SK-N-SH treated with all-trans-retinoic acid at 6 μM for 48 hours (cell line): ENCODE measurements around the gene MAPK14.

Experiments used
- ATAC-seq: fragments of 200-7000 bp; cut with Tn5 transposase; 3 replicates; pipeline ENCODE4 v1.9.1; 2020; ENCODE audit warnings: mild to moderate bottlenecking, moderate library complexity
- ARNTL ChIP-seq: fragments of 450-650 bp; formaldehyde crosslinking; IDR thresholded peaks from 2 replicates; pipeline ENCODE4 v1.5.0; 2020; ENCODE audit warnings: low read depth, mild to moderate bottlenecking, moderate library complexity, borderline replicate concordance
- CSDC2 ChIP-seq: fragments of 250-450 bp; sonication (Bioruptor Pico); IDR thresholded peaks from 2 replicates; pipeline ENCODE4 v1.5.0; 2020; ENCODE audit warnings: mild to moderate bottlenecking, moderate library complexity
- GLIS3 ChIP-seq: fragments of 250-450 bp; sonication (Bioruptor Pico); IDR thresholded peaks from 2 replicates; pipeline ENCODE4 v1.5.0; 2020; ENCODE audit warnings: mild to moderate bottlenecking, moderate library complexity
- ISL1 ChIP-seq: fragments of 250-450 bp; sonication (Bioruptor Pico); IDR thresholded peaks from 2 replicates; pipeline ENCODE4 v2.1.2; 2022; ENCODE audit warnings: mild to moderate bottlenecking, moderate library complexity
- OSR1 ChIP-seq: fragments of 250-450 bp; sonication (Bioruptor Pico); IDR thresholded peaks from 2 replicates; pipeline ENCODE4 v1.8.0; 2022; ENCODE audit warnings: moderate library complexity, mild to moderate bottlenecking, inconsistent platforms
- RARB ChIP-seq: fragments of 250-450 bp; sonication (Bioruptor Pico); IDR thresholded peaks from 2 replicates; pipeline ENCODE4 v1.8.0; 2021; ENCODE audit warnings: mild to moderate bottlenecking, moderate library complexity
- TCF4 ChIP-seq: fragments of 250-450 bp; sonication (Bioruptor Pico); IDR thresholded peaks from 2 replicates; pipeline ENCODE4 v1.8.0; 2021; ENCODE audit warnings: mild to moderate bottlenecking, moderate library complexity, borderline replicate concordance
- TOX ChIP-seq: fragments of 250-450 bp; sonication (Bioruptor Pico); IDR thresholded peaks from 2 replicates; pipeline ENCODE4 v1.8.0; 2021; ENCODE audit warnings: mild to moderate bottlenecking, moderate library complexity, borderline replicate concordance
- ZFP3 ChIP-seq: fragments of 250-450 bp; sonication (Bioruptor Pico); IDR thresholded peaks from 2 replicates; pipeline ENCODE4 v1.5.0; 2020; ENCODE audit warnings: mild to moderate bottlenecking, moderate library complexity
- ZFP30 ChIP-seq: fragments of 450-650 bp; formaldehyde crosslinking; IDR thresholded peaks from 2 replicates; pipeline ENCODE4 v1.5.0; 2022; ENCODE audit warnings: mild to moderate bottlenecking, moderate library complexity
- ZNF565 ChIP-seq: fragments of 450-650 bp; formaldehyde crosslinking; conservative IDR thresholded peaks from 2 replicates; pipeline ENCODE4 v1.5.0; 2020; ENCODE audit warnings: low read depth, mild to moderate bottlenecking, moderate library complexity
- ZNF70 ChIP-seq: fragments of 450-650 bp; formaldehyde crosslinking; IDR thresholded peaks from 2 replicates; pipeline ENCODE4 v1.5.0; 2020; ENCODE audit warnings: mild to moderate bottlenecking, moderate library complexity
- TF ChIP-seq, protein P1 (sequence below): fragments of 250-450 bp; sonication (Bioruptor Pico); IDR thresholded peaks from 2 replicates; pipeline ENCODE4 v1.5.0; 2020; ENCODE audit warnings: mild to moderate bottlenecking, moderate library complexity
- TF ChIP-seq, protein P2 (sequence below): fragments of 250-450 bp; sonication (Bioruptor Pico); IDR thresholded peaks from 2 replicates; pipeline ENCODE4 v1.5.1; 2021; ENCODE audit warnings: mild to moderate bottlenecking, moderate library complexity
- TF ChIP-seq, protein P3 (sequence below): fragments of 250-450 bp; sonication (Bioruptor Pico); IDR thresholded peaks from 2 replicates; pipeline ENCODE4 v1.5.1; 2020; ENCODE audit warnings: low read depth, mild to moderate bottlenecking, moderate library complexity
- TF ChIP-seq, protein P4 (sequence below): fragments of 250-450 bp; sonication (Bioruptor Pico); IDR thresholded peaks from 2 replicates; pipeline ENCODE4 v1.8.0; 2020; ENCODE audit warnings: mild to moderate bottlenecking, moderate library complexity, borderline replicate concordance
- TF ChIP-seq, protein P5 (sequence below): fragments of 250-450 bp; sonication (Bioruptor Pico); IDR thresholded peaks from 2 replicates; pipeline ENCODE4 v1.8.0; 2021; ENCODE audit warnings: low read depth, mild to moderate bottlenecking, moderate library complexity, borderline replicate concordance

MAPK14 gene

DNA sequence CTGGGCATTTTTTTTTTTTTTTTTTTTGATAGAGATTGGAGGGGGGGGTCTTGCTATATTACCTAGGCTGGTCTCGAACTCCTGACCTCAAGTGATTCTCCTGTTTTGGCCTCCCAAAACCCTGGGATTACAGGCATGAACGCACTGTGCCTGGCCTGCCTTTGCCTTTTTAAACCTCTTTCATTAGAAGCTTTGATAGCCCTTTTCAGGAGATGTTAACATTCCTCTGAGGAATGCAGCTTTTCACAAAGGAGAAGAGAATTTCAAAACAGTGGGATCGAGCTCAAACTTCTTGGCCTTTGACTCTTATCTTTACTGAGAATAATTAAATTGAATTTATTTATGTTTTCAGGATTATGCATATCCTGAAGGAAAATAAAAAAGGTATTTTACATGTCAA lies 34.5 kb upstream of the MAPK14 start:
- ATAC-seq: no peak

DNA sequence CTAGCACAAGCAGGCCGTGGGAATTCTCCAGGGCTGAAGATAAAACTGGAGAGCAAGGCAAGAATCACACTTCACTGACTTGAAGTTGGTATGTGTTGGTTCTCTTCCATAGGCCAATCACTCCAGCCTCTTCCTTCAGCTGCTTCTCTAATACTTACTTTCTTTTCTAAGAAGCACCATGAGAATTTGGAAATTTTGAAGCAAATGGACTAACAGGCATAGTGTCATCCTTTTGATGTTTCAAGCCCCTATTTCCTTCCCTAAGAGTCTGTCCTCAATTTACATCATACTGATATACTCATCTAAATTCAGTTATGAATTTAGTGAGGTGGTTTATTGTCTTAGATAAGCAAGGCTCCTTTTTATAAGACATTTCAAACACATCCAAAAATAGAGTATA lies 27.2 kb upstream of the MAPK14 start:
- TF ChIP-seq, protein P1, sequence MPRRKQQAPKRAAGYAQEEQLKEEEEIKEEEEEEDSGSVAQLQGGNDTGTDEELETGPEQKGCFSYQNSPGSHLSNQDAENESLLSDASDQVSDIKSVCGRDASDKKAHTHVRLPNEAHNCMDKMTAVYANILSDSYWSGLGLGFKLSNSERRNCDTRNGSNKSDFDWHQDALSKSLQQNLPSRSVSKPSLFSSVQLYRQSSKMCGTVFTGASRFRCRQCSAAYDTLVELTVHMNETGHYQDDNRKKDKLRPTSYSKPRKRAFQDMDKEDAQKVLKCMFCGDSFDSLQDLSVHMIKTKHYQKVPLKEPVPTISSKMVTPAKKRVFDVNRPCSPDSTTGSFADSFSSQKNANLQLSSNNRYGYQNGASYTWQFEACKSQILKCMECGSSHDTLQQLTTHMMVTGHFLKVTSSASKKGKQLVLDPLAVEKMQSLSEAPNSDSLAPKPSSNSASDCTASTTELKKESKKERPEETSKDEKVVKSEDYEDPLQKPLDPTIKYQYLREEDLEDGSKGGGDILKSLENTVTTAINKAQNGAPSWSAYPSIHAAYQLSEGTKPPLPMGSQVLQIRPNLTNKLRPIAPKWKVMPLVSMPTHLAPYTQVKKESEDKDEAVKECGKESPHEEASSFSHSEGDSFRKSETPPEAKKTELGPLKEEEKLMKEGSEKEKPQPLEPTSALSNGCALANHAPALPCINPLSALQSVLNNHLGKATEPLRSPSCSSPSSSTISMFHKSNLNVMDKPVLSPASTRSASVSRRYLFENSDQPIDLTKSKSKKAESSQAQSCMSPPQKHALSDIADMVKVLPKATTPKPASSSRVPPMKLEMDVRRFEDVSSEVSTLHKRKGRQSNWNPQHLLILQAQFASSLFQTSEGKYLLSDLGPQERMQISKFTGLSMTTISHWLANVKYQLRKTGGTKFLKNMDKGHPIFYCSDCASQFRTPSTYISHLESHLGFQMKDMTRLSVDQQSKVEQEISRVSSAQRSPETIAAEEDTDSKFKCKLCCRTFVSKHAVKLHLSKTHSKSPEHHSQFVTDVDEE (CRISPR knock-in tag): no peak
- TF ChIP-seq, protein P2, sequence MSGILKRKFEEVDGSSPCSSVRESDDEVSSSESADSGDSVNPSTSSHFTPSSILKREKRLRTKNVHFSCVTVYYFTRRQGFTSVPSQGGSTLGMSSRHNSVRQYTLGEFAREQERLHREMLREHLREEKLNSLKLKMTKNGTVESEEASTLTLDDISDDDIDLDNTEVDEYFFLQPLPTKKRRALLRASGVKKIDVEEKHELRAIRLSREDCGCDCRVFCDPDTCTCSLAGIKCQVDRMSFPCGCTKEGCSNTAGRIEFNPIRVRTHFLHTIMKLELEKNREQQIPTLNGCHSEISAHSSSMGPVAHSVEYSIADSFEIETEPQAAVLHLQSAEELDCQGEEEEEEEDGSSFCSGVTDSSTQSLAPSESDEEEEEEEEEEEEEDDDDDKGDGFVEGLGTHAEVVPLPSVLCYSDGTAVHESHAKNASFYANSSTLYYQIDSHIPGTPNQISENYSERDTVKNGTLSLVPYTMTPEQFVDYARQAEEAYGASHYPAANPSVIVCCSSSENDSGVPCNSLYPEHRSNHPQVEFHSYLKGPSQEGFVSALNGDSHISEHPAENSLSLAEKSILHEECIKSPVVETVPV (CRISPR knock-in tag): no peak
- TF ChIP-seq ARNTL (CRISPR knock-in tag) (no peak), OSR1 (CRISPR knock-in tag) (no peak), TOX (CRISPR knock-in tag) (no peak), ZFP3 (no peak), GLIS3 (CRISPR knock-in tag) (no peak), ISL1 (CRISPR knock-in tag) (no peak), ZNF70 (CRISPR knock-in tag) (no peak), RARB (CRISPR knock-in tag) (no peak), TCF4 (no peak), ZFP30 (CRISPR knock-in tag) (no peak), CSDC2 (CRISPR knock-in tag) (no peak), ZNF565 (CRISPR knock-in tag) (no peak)
- TF ChIP-seq, protein P3, sequence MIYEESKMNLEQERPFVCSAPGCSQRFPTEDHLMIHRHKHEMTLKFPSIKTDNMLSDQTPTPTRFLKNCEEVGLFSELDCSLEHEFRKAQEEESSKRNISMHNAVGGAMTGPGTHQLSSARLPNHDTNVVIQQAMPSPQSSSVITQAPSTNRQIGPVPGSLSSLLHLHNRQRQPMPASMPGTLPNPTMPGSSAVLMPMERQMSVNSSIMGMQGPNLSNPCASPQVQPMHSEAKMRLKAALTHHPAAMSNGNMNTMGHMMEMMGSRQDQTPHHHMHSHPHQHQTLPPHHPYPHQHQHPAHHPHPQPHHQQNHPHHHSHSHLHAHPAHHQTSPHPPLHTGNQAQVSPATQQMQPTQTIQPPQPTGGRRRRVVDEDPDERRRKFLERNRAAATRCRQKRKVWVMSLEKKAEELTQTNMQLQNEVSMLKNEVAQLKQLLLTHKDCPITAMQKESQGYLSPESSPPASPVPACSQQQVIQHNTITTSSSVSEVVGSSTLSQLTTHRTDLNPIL (CRISPR knock-in tag): no peak
- TF ChIP-seq, protein P4, sequence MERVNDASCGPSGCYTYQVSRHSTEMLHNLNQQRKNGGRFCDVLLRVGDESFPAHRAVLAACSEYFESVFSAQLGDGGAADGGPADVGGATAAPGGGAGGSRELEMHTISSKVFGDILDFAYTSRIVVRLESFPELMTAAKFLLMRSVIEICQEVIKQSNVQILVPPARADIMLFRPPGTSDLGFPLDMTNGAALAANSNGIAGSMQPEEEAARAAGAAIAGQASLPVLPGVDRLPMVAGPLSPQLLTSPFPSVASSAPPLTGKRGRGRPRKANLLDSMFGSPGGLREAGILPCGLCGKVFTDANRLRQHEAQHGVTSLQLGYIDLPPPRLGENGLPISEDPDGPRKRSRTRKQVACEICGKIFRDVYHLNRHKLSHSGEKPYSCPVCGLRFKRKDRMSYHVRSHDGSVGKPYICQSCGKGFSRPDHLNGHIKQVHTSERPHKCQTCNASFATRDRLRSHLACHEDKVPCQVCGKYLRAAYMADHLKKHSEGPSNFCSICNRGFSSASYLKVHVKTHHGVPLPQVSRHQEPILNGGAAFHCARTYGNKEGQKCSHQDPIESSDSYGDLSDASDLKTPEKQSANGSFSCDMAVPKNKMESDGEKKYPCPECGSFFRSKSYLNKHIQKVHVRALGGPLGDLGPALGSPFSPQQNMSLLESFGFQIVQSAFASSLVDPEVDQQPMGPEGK (CRISPR knock-in tag): no peak
- TF ChIP-seq, protein P5, sequence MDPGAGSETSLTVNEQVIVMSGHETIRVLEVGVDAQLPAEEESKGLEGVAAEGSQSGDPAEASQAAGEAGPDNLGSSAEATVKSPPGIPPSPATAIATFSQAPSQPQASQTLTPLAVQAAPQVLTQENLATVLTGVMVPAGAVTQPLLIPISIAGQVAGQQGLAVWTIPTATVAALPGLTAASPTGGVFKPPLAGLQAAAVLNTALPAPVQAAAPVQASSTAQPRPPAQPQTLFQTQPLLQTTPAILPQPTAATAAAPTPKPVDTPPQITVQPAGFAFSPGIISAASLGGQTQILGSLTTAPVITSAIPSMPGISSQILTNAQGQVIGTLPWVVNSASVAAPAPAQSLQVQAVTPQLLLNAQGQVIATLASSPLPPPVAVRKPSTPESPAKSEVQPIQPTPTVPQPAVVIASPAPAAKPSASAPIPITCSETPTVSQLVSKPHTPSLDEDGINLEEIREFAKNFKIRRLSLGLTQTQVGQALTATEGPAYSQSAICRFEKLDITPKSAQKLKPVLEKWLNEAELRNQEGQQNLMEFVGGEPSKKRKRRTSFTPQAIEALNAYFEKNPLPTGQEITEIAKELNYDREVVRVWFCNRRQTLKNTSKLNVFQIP (CRISPR knock-in tag): no peak
- ATAC-seq: no peak

More for the DNA sequence above, 34.5 kb upstream of the MAPK14 start:
- TF ChIP-seq ZNF70 (CRISPR knock-in tag) (no peak), ZNF565 (CRISPR knock-in tag) (no peak), OSR1 (CRISPR knock-in tag) (no peak)

DNA sequence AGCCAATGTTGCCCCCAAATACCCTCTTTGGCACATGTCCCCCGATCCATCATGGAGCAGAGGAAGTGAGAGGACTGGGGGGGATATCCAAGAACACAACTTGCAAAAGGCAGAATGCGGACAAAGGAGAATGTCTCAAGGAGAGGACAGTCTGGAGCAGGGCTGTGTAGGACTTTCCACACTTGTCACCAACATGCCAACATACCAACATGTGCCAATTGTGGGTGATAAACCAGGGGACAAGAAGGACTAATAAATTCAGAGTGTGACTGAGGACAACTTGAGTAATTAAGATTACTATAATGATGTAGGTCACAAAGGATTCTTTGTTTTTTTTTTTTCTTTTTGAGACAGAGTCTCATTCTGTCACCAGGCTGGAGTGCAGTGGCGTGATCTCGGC lies 11.9 kb upstream of the MAPK14 start:
- no peak for TF ChIP-seq ZNF565 (CRISPR knock-in tag)
- TF ChIP-seq CSDC2 (CRISPR knock-in tag): no peak
- TF ChIP-seq, all 23 proteins: peak for 0
- no peak for ATAC-seq

DNA sequence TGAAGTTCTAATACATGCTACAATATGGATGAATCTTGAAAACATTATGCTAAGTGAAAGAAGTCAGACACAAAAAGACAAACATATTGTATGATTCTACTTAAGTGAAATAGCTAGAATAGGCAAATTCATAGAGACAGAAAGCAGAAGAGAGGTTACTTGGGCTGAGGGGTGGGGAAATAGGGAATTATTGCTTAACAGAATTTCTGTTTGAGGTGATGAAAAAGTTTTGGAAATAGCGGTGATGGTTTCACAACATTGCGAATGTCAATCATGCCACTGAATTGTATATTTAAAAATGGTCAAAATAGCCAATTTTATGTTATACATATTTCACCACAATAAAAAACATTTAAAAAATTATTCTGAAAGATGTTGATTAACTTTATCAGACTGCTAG lies 9.3 kb upstream of the MAPK14 start:
- TF ChIP-seq ZNF565 (CRISPR knock-in tag) (no peak), OSR1 (CRISPR knock-in tag) (no peak), RARB (CRISPR knock-in tag) (no peak), ZFP30 (CRISPR knock-in tag) (no peak), ARNTL (CRISPR knock-in tag) (no peak), ZFP3 (no peak)
- TF ChIP-seq, protein P4 (CRISPR knock-in tag): no peak
- TF ChIP-seq, protein P5 (CRISPR knock-in tag): no peak
- no peak for ATAC-seq
